ENCODE results near the gene UGT2B15.
"Not testable (repeated sequence)": the region's sequence is repeated elsewhere in the genome, so short reads cannot be mapped to it uniquely, and the experiment has no call there.

The UGT2B15 gene

GRCh38 chr4:68670479-68670939, at the start of gene UGT2B15:
TSS of gene UGT2B15 (minus strand) at chr4:68670652. CDS start at chr4:68670618, 34 bp downstream.
- not testable (repeated sequence) for FAIRE-seq

DNA sequence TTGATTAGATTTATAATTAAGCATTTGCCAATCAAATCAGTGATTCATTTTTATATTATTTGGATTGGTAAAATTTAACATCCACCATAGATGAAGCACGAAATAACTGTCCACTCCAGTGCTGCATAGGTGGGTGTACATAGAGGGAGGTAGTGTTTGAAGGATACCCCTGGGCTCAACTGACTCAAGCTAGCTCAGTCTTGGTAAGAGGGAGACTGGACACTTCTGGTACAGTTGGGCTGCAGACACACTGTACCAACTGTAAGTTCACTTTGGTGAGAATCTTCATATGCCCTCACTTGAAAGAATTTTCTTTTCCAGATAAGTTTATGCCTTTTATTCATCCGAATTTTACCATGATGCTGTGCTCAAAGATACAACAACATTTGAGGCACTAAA, 48.6 kb upstream of the UGT2B15 start:
- FAIRE-seq, result no peak

DNA sequence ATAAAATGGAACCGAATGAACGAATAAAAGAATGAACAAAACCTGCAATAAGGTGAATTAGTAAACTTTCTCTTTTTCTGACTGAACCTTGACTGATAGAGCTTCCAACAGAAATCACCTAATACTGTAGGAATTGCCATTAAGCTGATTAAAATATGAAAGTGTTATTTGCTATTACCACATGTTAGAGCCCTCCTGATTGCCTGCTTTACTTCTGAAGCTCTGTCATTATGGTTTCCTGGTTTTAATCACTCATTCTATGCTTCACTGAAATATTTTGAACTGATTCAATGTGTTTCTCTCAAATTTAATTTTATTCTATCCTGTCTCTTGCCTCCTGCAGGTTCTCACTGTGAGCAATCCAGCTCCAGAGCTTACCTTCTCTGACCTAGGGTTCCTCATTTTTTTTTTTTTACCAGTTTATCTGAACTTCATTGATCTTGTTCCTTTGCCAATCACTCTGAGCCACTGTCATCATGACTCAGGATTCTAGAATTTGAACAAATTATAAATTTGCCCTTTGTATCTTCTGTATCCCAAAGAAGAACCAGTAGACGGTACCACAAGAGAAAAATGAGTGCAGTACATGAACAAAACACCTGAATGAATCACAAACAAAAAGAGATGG, 48.1 kb upstream of the UGT2B15 start:
- FAIRE-seq, result no peak

DNA sequence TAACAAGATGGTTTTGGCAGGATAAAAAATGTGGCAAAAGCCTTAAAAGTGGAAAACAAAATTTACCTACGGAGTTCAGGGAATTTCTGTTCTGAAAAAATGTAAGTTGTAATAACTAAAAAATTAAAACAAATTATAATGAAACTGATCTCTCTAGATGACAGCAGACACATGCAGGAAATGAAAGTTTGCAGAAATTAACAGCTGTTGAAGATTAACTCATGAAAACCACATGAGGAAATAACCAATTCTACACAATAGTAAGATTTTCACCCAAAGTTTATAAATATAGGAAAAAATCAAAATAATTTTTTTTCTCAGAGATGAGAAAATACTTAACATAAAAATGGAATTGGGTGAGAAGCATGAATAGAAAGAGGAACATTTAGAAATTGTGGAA, 47.5 kb upstream of the UGT2B15 start:
- no peak for FAIRE-seq

- FAIRE-seq, result no peak
Measured at GRCh38 chr4:68714400-68714799, 43.9 kb upstream of the UGT2B15 start.

- no peak for FAIRE-seq
Measured at GRCh38 chr4:68712207-68712606, 41.8 kb upstream of the UGT2B15 start.

- no peak for FAIRE-seq
Measured at GRCh38 chr4:68708566-68708965, 38.1 kb upstream of the UGT2B15 start.

DNA sequence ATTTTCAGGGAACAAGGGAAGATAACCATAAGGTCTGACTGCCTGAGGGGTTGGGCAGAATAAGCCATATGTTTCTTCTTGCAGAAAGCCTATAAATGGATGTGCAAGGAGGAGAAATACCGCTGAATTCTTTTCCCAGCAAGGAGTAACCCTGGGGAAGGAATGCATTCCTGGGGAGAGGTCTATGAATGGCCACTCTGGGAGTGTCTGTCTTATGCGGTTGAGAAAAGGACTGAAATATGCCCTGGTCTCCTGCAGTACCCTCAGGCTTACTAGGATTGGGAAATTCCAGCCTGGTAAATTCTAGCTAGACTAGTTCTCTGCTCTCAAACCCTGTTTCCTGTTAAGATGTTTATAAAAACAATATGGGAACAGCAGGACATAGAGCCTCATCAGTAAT, 32.7 kb upstream of the UGT2B15 start:
- FAIRE-seq, result not testable (repeated sequence)

- no peak for FAIRE-seq
Measured at GRCh38 chr4:68700152-68700551, 29.7 kb upstream of the UGT2B15 start.

- no peak for FAIRE-seq
Measured at GRCh38 chr4:68693325-68694075, 23.0 kb upstream of the UGT2B15 start.

DNA sequence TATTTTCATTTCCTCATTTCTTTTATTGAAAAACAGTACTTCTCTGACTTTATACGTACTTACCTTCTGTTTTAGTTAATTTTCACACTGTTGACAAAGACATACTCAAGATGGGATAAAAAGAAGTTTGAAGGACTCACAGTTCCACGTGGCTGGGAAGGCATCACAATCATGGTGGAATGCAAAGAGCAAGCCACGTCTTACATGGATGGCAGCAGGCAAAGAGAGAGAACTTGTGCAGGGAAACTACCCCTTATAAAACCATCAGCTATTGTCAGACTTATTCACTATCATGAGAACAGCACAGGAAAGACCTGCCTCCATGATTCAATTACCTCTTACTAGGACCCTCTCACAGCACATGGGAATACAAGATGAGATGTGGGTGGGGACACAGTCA, 20.7 kb upstream of the UGT2B15 start:
- FAIRE-seq, result no peak

- no peak for FAIRE-seq
Measured at GRCh38 chr4:68683034-68683433, 12.6 kb upstream of the UGT2B15 start.

DNA sequence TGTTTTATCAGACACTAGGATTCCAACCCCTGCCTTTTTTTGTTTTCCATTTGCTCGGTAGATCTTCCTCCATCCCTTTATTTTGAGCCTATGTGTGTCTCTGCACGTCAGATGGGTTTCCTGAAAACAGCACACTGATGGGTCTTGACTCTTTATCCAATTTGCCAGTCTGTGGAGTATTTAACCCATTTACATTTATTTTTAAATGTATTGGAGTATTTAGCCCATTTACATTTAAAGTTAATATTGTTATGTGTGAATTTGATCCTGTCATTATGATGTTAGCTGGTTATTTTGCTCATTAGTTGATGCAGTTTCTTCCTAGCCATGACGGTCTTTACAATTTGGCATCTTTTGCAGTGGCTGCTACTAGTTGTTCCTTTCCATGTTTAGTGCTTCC, 10.8 kb upstream of the UGT2B15 start:
- not testable (repeated sequence) for FAIRE-seq

GRCh38 chr4:68673143-68673542, 2.7 kb upstream of the UGT2B15 start:
- no peak for FAIRE-seq

GRCh38 chr4:68671217-68671616, 765 bp upstream of the UGT2B15 start:
- FAIRE-seq, result not testable (repeated sequence)

GRCh38 chr4:68668537-68669163, 1.8 kb downstream of the UGT2B15 start:
- not testable (repeated sequence) for FAIRE-seq

GRCh38 chr4:68667551-68667950, 2.9 kb downstream of the UGT2B15 start:
- FAIRE-seq, result not testable (repeated sequence)

DNA sequence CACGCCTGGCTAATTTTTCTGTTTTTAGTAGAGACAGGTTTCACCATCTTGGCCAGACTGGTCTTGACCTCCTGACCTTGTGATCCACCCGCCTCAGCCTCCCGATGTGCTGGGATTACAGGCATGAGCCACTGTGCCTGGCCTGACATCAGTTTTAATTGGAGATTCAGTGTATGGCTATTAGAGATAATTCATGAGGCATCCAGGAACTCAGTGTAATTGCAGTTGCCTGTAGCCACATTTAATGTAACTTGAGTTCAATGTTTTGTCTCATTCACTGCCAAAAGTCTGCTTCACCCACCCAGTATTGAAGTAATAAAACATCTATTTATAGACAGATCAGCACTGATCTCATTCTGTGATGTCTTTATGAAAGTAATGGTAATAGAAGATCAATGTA, 5.7 kb downstream of the UGT2B15 start:
- not testable (repeated sequence) for FAIRE-seq

DNA sequence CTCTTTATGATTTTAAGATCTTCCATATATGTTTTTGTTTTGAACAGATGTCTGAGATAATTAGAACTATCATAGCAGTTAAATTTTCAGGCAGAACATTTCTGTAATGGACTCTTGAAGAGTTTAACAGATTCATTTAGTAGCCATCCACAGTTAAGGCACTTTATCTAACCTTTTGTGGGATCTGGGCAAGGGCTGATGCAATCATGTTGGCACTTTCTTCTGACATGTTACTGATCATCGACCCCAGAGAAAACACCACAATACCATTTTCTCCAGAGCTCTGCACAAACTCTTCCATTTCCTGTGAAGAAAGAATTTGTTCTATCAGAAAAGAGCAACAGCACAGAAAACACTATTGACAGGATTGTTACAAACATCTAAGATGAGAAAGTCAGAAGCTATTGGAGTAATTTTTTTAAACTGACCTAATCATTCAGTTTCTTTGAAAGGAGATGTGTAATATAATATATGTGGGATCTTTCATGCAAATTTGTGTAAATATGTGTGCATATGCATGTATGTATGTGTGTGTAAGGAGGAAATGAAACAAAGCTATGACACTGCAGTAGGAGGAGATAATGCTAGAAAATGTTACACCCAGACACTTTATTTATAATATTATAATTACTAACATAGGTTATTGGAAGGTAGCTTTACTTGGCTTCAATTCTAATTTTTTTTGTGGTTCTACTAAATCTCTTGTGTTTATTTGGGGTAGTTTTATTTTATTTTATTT, 7.4 kb downstream of the UGT2B15 start:
- FAIRE-seq, result not testable (repeated sequence)

DNA sequence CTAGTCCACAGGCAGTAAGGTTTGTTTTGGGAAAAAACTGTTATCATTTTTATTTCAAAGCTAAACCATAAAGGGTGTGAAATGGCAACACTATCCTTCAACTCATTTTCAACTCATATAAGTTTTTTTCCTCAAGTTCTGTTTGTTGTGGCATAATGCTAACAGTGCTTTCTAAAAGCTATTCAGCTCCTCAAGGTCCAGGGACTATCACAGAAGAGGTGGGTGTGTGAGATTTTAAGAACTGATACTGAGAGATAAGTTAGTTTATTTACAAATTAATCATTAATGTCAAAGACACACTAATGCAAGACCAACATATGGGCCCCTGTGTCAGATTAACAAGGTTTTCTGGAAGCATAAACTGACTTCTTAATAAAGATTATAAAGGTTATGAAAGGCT, 11.8 kb downstream of the UGT2B15 start:
- FAIRE-seq, result no peak

GRCh38 chr4:68657022-68657594, 13.3 kb downstream of the UGT2B15 start:
- not testable (repeated sequence) for FAIRE-seq

DNA sequence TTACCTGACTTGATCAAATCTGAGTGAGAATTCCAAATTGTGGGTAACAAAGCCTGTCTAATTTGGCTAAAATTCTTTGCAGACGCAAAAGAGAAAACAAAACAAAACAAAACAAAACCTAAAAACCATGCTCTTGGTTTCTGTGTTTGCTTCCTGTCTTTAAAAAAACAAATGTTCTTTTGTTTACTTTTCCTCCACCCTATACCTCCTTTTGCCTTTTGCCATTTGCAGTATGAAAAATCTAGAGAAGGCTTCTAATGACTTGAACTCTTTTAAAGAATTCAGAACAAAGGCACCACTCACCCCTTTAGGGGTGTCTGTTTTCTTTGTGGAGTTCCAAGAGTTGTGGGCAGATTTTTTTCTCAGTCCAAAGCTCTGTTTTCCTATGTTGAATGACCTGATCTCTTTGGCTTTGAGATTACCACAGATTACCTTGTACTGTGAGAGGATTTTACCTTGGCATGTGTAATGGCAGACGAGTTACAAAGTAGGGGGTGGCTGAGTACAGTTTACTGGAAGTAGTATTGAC, 13.9 kb downstream of the UGT2B15 start:
- FAIRE-seq, result not testable (repeated sequence)
